VCaP (cell line): Measurements from ENCODE around the gene SIN3A.
A peak's percentile ranks its signal among the peaks of the same experiment; 100 is the strongest.
"Not testable (repeated sequence)": the region's sequence is repeated elsewhere in the genome, so short reads cannot be mapped to it uniquely, and the experiment has no call there.

ENCODE experiments used
- H3K27ac ChIP-seq: fragments of 450-650 bp; 2 replicates; pipeline ENCODE4 v1.5.1; 2017
- CTCF ChIP-seq: fragments of 450-650 bp; conservative IDR thresholded peaks from 2 replicates; pipeline ENCODE4 v1.5.1; 2017; ENCODE audit warnings: mild to moderate bottlenecking, moderate library complexity

SIN3A gene

GRCh38 chr15:75451674-75452363, at the start of gene SIN3A:
SIN3A (minus strand) TSS chr15:75451690; CDS start chr15:75430375, 21,315 bp downstream.
- no peak for TF ChIP-seq CTCF
- H3K27ac ChIP-seq = peak within 1 kb of the TSS; percentile 99

- no peak for TF ChIP-seq CTCF
- H3K27ac ChIP-seq = peak overlapping the region; percentile 75
Observed at GRCh38 chr15:75493732-75494131, 42.2 kb upstream of the SIN3A start.

- no peak for TF ChIP-seq CTCF
Observed at GRCh38 chr15:75483961-75484360, 32.5 kb upstream of the SIN3A start.

GRCh38 chr15:75483556-75483955, 32.1 kb upstream of the SIN3A start:
- H3K27ac ChIP-seq = not testable (repeated sequence)

More at GRCh38 chr15:75483961-75484360, 32.5 kb upstream of the SIN3A start:
- no peak overlapping the region for H3K27ac ChIP-seq

- TF ChIP-seq CTCF = no peak
- H3K27ac ChIP-seq = no peak overlapping the region
Observed at GRCh38 chr15:75483106-75483505, 31.6 kb upstream of the SIN3A start.

- peak overlapping the region; percentile 25 for H3K27ac ChIP-seq
Observed at GRCh38 chr15:75480463-75480862, 29.0 kb upstream of the SIN3A start.

- no peak for TF ChIP-seq CTCF
- peak overlapping the region; percentile 25 for H3K27ac ChIP-seq
Observed at GRCh38 chr15:75479670-75480069, 28.2 kb upstream of the SIN3A start.

- not testable (repeated sequence) for H3K27ac ChIP-seq
Observed at GRCh38 chr15:75477094-75477493, 25.6 kb upstream of the SIN3A start.

- no peak for TF ChIP-seq CTCF
- no peak overlapping the region for H3K27ac ChIP-seq
Observed at GRCh38 chr15:75468913-75469598, 17.6 kb upstream of the SIN3A start.
